MCF 10A (cell line): ENCODE results near the gene ST6GALNAC4. TPM values are rescaled to one million over a fixed set of nuclear protein-coding genes. Genes with fewer than 3 reads are reported as not detected.

Experiments used
- BruUV-seq: library from RNA; stranded (reverse); fragments of 400-500 nt; replicated peaks from 2 replicates; lab custom pipeline; 2021; lab: Mats Ljungman, UMichigan
- CTCF ChIA-PET: fragments of 300-600 bp; sonication (Branson Sonifier 250); formaldehyde crosslinking; extraction: SDS; loops from one replicate; lab custom pipeline; 2021; ENCODE audit warnings: antibody characterized with exemption, inconsistent platforms; lab: Yijun Ruan, JAX
- POLR2A ChIA-PET: fragments of 300-600, 350-650 bp; sonication (Branson Sonifier 250); formaldehyde crosslinking; extraction: SDS; loops from one replicate; lab custom pipeline; 2020; ENCODE audit warnings: antibody characterized with exemption, inconsistent platforms; lab: Yijun Ruan, JAX
- DNase-seq: peaks from one replicate; pipeline ENCODE4 v3.0.0-alpha.2; 2018; ENCODE audit not compliant: unreplicated experiment
- H3K27ac Mint-ChIP-seq: one replicate; pipeline ENCODE4 v1.8.0; 2022; ENCODE audit warnings: mild to moderate bottlenecking, low read depth, mixed read lengths; ENCODE audit not compliant: unreplicated experiment
- H3K27me3 Mint-ChIP-seq: one replicate; pipeline ENCODE4 v1.8.0; 2022; ENCODE audit warnings: mixed read lengths; ENCODE audit not compliant: insufficient read depth, unreplicated experiment
- H3K36me3 Mint-ChIP-seq: one replicate; pipeline ENCODE4 v1.8.0; 2022; ENCODE audit warnings: mild to moderate bottlenecking, moderate library complexity, mixed read lengths; ENCODE audit not compliant: insufficient read depth, unreplicated experiment
- H3K4me1 Mint-ChIP-seq: one replicate; pipeline ENCODE4 v1.8.0; 2022; ENCODE audit warnings: mixed read lengths; ENCODE audit not compliant: insufficient read depth, unreplicated experiment
- H3K4me3 Mint-ChIP-seq: one replicate; pipeline ENCODE4 v1.8.0; 2022; ENCODE audit warnings: mild to moderate bottlenecking, moderate library complexity, mixed read lengths; ENCODE audit not compliant: unreplicated experiment
- H3K9me3 Mint-ChIP-seq: one replicate; pipeline ENCODE4 v1.8.0; 2022; ENCODE audit warnings: mixed read lengths; ENCODE audit not compliant: unreplicated experiment
- CTCF ChIP-seq: fragments of 200-600 bp; IDR thresholded peaks from one replicate; pipeline ENCODE4 v1.8.0; 2022; ENCODE audit warnings: antibody characterized with exemption, mild to moderate bottlenecking; ENCODE audit not compliant: unreplicated experiment
- intact Hi-C: fragments of 100-400 bp; cut with micrococcal nuclease; formaldehyde crosslinking; loops from 2 replicates; pipeline ENCODE4 v1.14.1; 2022
- total RNA-seq: library from RNA; stranded (reverse); gene quantifications from 2 replicates; pipeline ENCODE4 v1.2.3, GENCODE V29; 2022

The ST6GALNAC4 gene
- total RNA-seq, 1 experiment from 2014 or later, result 39.5 TPM

- H3K4me3 Mint-ChIP-seq, result no peak overlapping the region
- intact Hi-C loops, result loop anchor here (1.0 to 5.0 kb wide), 3 partner anchors 117 to 179 kb away; partner anchors contain the start of genes CDK9 and FPGS
- BruUV-seq, result no TSS peak
- H3K9me3 Mint-ChIP-seq, result no peaks in the 10 kb centered on the region
- no peaks in the 10 kb centered on the region for H3K27me3 Mint-ChIP-seq
- TF ChIP-seq CTCF, result no peak
- peak; percentile 100 for DNase-seq
- POLR2A ChIA-PET, result interaction anchor here (0.6 to 6.0 kb wide), 22 partner anchors 9 to 464 kb away, joined by 3 to 35 read pairs (median 4); partner anchors contain the start of genes AK1, CDK9, FPGS and PIP5KL1
- peak overlapping the region; percentile 93 for H3K27ac Mint-ChIP-seq
- peaks cover 33% of the 10 kb centered on the region for H3K4me1 Mint-ChIP-seq
- no peaks in the 10 kb centered on the region for H3K36me3 Mint-ChIP-seq
- CTCF ChIA-PET, result interaction anchor here (0.6 to 5.0 kb wide), 11 partner anchors 10 to 331 kb away, joined by 3 to 51 read pairs (median 4); partner anchors contain the start of genes CDK9 and TOR2A
Measured at GRCh38 chr9:127919253-127919815, 2.5 kb upstream of the ST6GALNAC4 start.

GRCh38 chr9:127918183-127919107 lies 1.6 kb upstream of the ST6GALNAC4 start:
- ChIA-PET CTCF (interaction anchor here (0.6 to 5.0 kb wide), 3 partner anchors 19 to 331 kb away, joined by 3 to 51 read pairs (median 3); partner anchors contain the start of gene ST6GALNAC6), POLR2A (interaction anchor here (0.6 to 6.0 kb wide), 16 partner anchors 12 to 339 kb away, joined by 3 to 35 read pairs (median 5); partner anchors contain the start of genes CDK9, FPGS, PIP5KL1 and ST6GALNAC6)
- Mint-ChIP-seq H3K4me1 (peaks cover 27% of the 10 kb centered on the region), H3K36me3 (peaks cover 5% of the 10 kb centered on the region), H3K9me3 (no peaks in the 10 kb centered on the region), H3K27me3 (no peaks in the 10 kb centered on the region), H3K4me3 (peak overlapping the region; percentile 19), H3K27ac (peak overlapping the region; percentile 93)
- DNase-seq, result peak; percentile 82
- intact Hi-C loops, result loop anchor here (1.0 to 5.0 kb wide), 3 partner anchors 116 to 178 kb away; partner anchors contain the start of genes CDK9 and FPGS
- BruUV-seq, result no TSS peak
- TF ChIP-seq CTCF, result no peak

GRCh38 chr9:127917603-127918002 lies 762 bp upstream of the ST6GALNAC4 start:
- no peaks in the 10 kb centered on the region for H3K27me3 Mint-ChIP-seq
- no peaks in the 10 kb centered on the region for H3K9me3 Mint-ChIP-seq
- H3K4me3 Mint-ChIP-seq, result peak overlapping the region; percentile 19
- intact Hi-C loops, result loop anchor here (5.0 kb wide), 1 partner anchor 115 kb away; the partner anchor contains the start of gene FPGS
- peaks cover 5% of the 10 kb centered on the region for H3K36me3 Mint-ChIP-seq
- peaks cover 27% of the 10 kb centered on the region for H3K4me1 Mint-ChIP-seq
- no peak for TF ChIP-seq CTCF
- no TSS peak for BruUV-seq
- no peak for DNase-seq
- ChIA-PET CTCF (interaction anchor here (0.5 to 1.4 kb wide), 6 partner anchors 18 to 273 kb away, joined by 3 to 4 read pairs (median 3); partner anchors contain the start of gene ST6GALNAC6), POLR2A (interaction anchor here (0.6 to 6.0 kb wide), 12 partner anchors 18 to 183 kb away, joined by 3 to 35 read pairs (median 3); partner anchors contain the start of genes CDK9, ST6GALNAC6 and TOR2A)
- peak overlapping the region; percentile 49 for H3K27ac Mint-ChIP-seq
